GM12873 (cell line): ENCODE results near the gene FAM43A.
A peak's percentile ranks its signal among the peaks of the same experiment; 100 is the strongest.

ENCODE experiments used
- CTCF ChIP-seq: IDR thresholded peaks from 2 replicates; pipeline ENCODE4 v1.5.1; 2012; ENCODE audit warnings: low read depth, mild to moderate bottlenecking, moderate library complexity, low read length, control low read depth; ENCODE audit not compliant: insufficient read depth; ENCODE audit errors: missing control alignments

FAM43A gene

GRCh38 chr3:194685718-194686413, at the start of gene FAM43A:
FAM43A (plus strand) TSS chr3:194685883; CDS start chr3:194686827, 944 bp downstream.
- no peak for TF ChIP-seq CTCF

GRCh38 chr3:194637066-194637465, 48.6 kb upstream of the FAM43A start:
- TF ChIP-seq CTCF = no peak

- no peak for TF ChIP-seq CTCF
Observed at GRCh38 chr3:194637541-194638400, 47.9 kb upstream of the FAM43A start.

DNA sequence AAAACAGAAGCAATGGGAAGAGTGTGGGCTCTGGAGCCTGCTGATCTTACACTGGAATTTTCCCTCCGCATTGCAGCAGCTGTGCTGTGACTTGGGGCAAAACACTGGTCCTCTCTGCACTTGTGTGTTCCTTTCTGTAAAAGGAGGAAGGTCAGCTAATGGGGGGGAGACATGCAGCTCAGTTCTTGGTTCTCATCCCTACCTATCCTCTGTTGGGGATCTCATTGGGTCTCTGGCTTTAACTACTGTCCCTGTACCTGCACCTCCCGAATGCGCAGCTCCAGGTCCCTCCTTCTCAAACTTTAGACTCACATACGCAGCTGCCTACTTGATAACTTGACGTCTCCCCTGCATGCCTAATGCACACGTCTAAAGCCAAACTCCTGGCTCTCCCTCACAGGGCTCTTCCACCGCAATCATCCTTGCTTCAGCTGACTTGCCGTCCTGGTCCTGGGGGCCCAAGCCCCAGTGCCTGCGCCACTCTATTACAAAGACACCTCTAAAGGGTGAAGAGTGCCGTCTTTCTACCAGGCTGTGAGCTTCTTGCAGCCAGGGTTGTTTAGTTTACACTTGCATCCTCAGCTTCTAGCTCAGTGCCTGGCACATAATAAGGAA, 46.6 kb upstream of the FAM43A start:
- TF ChIP-seq CTCF = no peak

- peak; percentile 46 for TF ChIP-seq CTCF
Observed at GRCh38 chr3:194640829-194641228, 44.9 kb upstream of the FAM43A start.

DNA sequence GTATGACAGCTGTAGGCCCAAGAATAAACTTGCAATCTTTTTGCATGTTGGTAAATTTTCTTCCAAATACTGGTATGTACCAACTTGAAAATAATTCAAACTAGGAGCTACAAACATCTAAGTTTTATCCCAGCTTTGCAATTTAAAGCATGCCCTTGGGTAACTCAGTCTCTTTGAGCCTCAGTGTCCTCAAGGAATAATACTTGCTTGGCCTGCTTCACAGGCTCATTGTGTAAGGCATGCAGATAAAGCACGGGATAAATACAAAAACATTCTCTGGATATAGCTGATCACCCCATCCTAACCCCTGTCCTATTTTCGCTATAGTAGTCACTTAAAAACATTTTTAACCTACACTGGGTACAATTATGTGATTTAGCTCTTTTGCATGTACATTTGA, 42.9 kb upstream of the FAM43A start:
- no peak for TF ChIP-seq CTCF

DNA sequence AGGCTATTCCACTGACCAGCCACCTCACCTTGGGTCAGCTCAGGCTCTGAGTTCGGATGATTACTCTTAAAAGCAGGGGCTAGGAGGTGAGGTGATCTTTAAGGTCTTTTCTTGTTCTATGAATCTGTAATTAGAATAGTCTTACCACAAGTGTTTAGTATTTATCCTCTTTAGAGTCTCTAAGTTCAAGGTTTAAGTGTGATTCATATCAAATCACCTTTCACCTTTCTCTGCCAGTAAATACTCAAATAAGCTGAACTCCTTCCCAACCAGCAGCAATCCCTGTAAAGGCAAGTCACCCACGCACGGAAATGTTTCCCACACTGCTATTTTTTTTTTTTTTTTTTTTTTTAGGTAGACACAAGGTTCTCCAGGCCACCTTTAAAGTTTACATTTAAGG, 37.9 kb upstream of the FAM43A start:
- no peak for TF ChIP-seq CTCF
